ENCODE measurements around the gene CLSTN3. TPM values are rescaled to one million over a fixed set of nuclear protein-coding genes. Genes with fewer than 3 reads are reported as not detected.
A peak's percentile ranks its signal among the peaks of the same experiment; 100 is the strongest.

CLSTN3 gene
- total and polyA plus RNA-seq, 2 of the 13 experiments (the other 11 are each of a cell fraction or from before 2014, with no cell fraction given), result 26.2 to 94.1 TPM

GRCh38 chr12:7112041-7112440, 18.1 kb upstream of the CLSTN3 start (continued):
- no peak for TF ChIP-seq IKZF5 (CRISPR knock-in tag; IDR thresholded peaks at IDR 0.05)
- no peak for TF ChIP-seq ZNF75D (CRISPR knock-in tag; IDR thresholded peaks at IDR 0.05; ENCODE audit: borderline replicate concordance)
- no peak for TF ChIP-seq ELF3 (CRISPR knock-in tag; IDR thresholded peaks at IDR 0.05)
- no peak for TF ChIP-seq ZSCAN29 (CRISPR knock-in tag; conservative IDR thresholded peaks at IDR 0.05)
- TF ChIP-seq SSRP1 (CRISPR knock-in tag; IDR thresholded peaks at IDR 0.05), result no peak
- TF ChIP-seq CHCHD3 (CRISPR knock-in tag; IDR thresholded peaks at IDR 0.05), result no peak

- Histone ChIP-seq H2AFZ (ENCODE audit: low read length) (no peak overlapping the region), H3K4me2 (ENCODE audit: low read depth, low read length) (no peak overlapping the region), H3K36me3 (replicated peaks in 1 of 2; ENCODE audit: control insufficient read depth in 1 of 2, insufficient read depth in 2 of 2, low read length in 2 of 2) (peaks cover 3 to 5% of the 10 kb centered on the region in 2 experiments; a peak in 4 of 5 replicates), H3K4me1 (ENCODE audit: insufficient read depth, low read length) (peaks cover 27% of the 10 kb centered on the region), H4K20me1 (ENCODE audit: insufficient read depth, low read length) (no peaks in the 10 kb centered on the region), H3K4me3 (replicated peaks in 1 of 3; ENCODE audit: insufficient read depth in 1 of 3, low read depth in 2 of 3, low read length in 3 of 3) (no peak overlapping the region), H3K27ac (ENCODE audit: extremely low read length, insufficient read depth, low read length) (no peak overlapping the region), H3K9me3 (ENCODE audit: low read length) (no peaks in the 10 kb centered on the region), H3K9ac (ENCODE audit: insufficient read depth, low read depth, low read length) (no peak overlapping the region; the same call in 1 of the 2 replicates), H3K27me3 (ENCODE audit: control insufficient read depth in 1 of 2, insufficient read depth in 2 of 2, low read length in 2 of 2) (no peaks in the 10 kb centered on the region; a peak in 1 of 5 replicates), H3K79me2 (ENCODE audit: insufficient read depth, low read length) (peaks cover 3% of the 10 kb centered on the region)
- ATAC-seq (no peak), DNase-seq (ENCODE audit: low spot score) (no peak), FAIRE-seq (peak; percentile 32)
- in situ Hi-C loops (cut with HindIII; ENCODE audit: extremely low pct_ligation_motif_present, low pct_unique_long_range_greater_than_20kb), result loop anchor here (10.0 kb wide), 2 partner anchors 49 to 169 kb away; partner anchors contain the start of genes C12orf57, C1S and RNU7-1
- ChIA-PET CTCF (ENCODE audit: low intra/inter-chr PET ratio, low total read pairs) (interaction anchor here (0.6 to 1.9 kb wide), 5 partner anchors 21 to 169 kb away, joined by 3 to 12 read pairs (median 4); partner anchors contain the start of genes C12orf57, C1S and RNU7-1), POLR2A (interaction anchor here (0.8 to 2.4 kb wide), 5 partner anchors 10 to 187 kb away, joined by 3 to 12 read pairs (median 4); partner anchors contain the start of genes C12orf57, RBP5 and RNU7-1)
- BruUV-seq (replicated peaks), result no TSS peak
- 52% methylated on average over 5 of the region's 5 CpGs for WGBS (ENCODE audit: low lambda C conversion rate)
- intact Hi-C loops (cut with micrococcal nuclease; ENCODE audit: unreplicated experiment), result loop anchor here (1.0 to 5.0 kb wide), 2 partner anchors 53 to 186 kb away; partner anchors contain the start of genes ATN1 and C1S
- peak; percentile 25; the same call in 1 of the 2 replicates for TF ChIP-seq RAD21 (CRISPR knock-in tag; IDR thresholded peaks at IDR 0.05)
- TF ChIP-seq ZNF550 (CRISPR knock-in tag; IDR thresholded peaks at IDR 0.05; ENCODE audit: borderline replicate concordance), result no peak
- TF ChIP-seq AFF4 (CRISPR knock-in tag; IDR thresholded peaks at IDR 0.05), result no peak
- no peak for TF ChIP-seq TRAFD1 (CRISPR knock-in tag; IDR thresholded peaks at IDR 0.05; ENCODE audit: borderline replicate concordance)
- no peak for TF ChIP-seq SMAD9 (CRISPR knock-in tag; IDR thresholded peaks at IDR 0.05)
- TF ChIP-seq ATF5 (CRISPR knock-in tag; IDR thresholded peaks at IDR 0.05; ENCODE audit: low read depth), result no peak
- no peak for TF ChIP-seq ZNF337 (CRISPR knock-in tag; IDR thresholded peaks at IDR 0.05; ENCODE audit: borderline replicate concordance, low read depth)
- TF ChIP-seq STAG1 (CRISPR knock-in tag; IDR thresholded peaks at IDR 0.05), result peak; percentile 71
- TF ChIP-seq POLR2G (IDR thresholded peaks at IDR 0.05; ENCODE audit: low read depth, low read length), result no peak
- TF ChIP-seq ZNF7 (CRISPR knock-in tag; IDR thresholded peaks at IDR 0.05), result no peak
Observed at GRCh38 chr12:7113389-7113871, 16.7 kb upstream of the CLSTN3 start.

All from HepG2 (cell line).